ELF-1 (cell line): ENCODE measurements around the gene GRM3.

Experiments used
- DNase-seq: peaks from one replicate; pipeline ENCODE4 v3.0.0-alpha.2; 2016; ENCODE audit warnings: low read depth, low spot score

The GRM3 gene

GRCh38 chr7:86900886-86901285 lies 257.2 kb downstream of the GRM3 start:
- DNase-seq: no peak

GRCh38 chr7:86904949-86905834 lies 261.5 kb downstream of the GRM3 start:
- DNase-seq: no peak

- DNase-seq: no peak
These were observed 265.2 kb downstream of the GRM3 start for GRCh38 chr7:86908948-86909347.

GRCh38 chr7:86911659-86912058 lies 267.9 kb downstream of the GRM3 start:
- no peak for DNase-seq

- DNase-seq: no peak
These were observed 270.0 kb downstream of the GRM3 start for GRCh38 chr7:86913709-86914108.
